HG03565 (cell line): Measurements from ENCODE around the gene TNFRSF25.

Source experiments
- ATAC-seq: cut with Tn5 transposase; IDR thresholded peaks from one replicate; pipeline ENCODE4 v1.9.1; 2021; ENCODE audit warnings: mild to moderate bottlenecking, moderate library complexity; ENCODE audit not compliant: unreplicated experiment

The TNFRSF25 gene

GRCh38 chr1:6488602-6489382 lies 22.8 kb upstream of the TNFRSF25 start:
- ATAC-seq = no peak

GRCh38 chr1:6487804-6488484 lies 22.0 kb upstream of the TNFRSF25 start:
- no peak for ATAC-seq

GRCh38 chr1:6486433-6487011 lies 20.5 kb upstream of the TNFRSF25 start:
- peak; percentile 55 for ATAC-seq

GRCh38 chr1:6485168-6486101 lies 19.5 kb upstream of the TNFRSF25 start:
- ATAC-seq = no peak

- no peak for ATAC-seq
Observed at GRCh38 chr1:6484826-6485167, 18.8 kb upstream of the TNFRSF25 start.

DNA sequence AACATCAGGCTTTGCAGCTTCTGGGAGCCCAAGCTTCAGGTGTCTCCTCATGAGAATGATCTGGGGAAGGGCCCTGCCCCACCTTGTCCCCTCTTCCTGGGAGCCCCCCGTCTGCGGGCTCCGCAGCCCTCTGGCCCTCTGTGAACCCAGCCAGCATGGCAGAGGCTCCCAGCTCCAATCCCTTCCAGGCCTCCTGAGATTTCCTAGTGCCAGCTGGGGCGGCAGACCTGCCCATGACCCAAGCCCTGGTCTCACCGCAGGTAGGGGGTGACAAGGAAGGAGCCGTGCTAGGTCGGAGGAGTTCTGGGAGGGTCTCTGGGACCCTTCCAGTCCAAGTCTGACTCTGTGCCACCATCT lies 17.8 kb upstream of the TNFRSF25 start:
- ATAC-seq = no peak

DNA sequence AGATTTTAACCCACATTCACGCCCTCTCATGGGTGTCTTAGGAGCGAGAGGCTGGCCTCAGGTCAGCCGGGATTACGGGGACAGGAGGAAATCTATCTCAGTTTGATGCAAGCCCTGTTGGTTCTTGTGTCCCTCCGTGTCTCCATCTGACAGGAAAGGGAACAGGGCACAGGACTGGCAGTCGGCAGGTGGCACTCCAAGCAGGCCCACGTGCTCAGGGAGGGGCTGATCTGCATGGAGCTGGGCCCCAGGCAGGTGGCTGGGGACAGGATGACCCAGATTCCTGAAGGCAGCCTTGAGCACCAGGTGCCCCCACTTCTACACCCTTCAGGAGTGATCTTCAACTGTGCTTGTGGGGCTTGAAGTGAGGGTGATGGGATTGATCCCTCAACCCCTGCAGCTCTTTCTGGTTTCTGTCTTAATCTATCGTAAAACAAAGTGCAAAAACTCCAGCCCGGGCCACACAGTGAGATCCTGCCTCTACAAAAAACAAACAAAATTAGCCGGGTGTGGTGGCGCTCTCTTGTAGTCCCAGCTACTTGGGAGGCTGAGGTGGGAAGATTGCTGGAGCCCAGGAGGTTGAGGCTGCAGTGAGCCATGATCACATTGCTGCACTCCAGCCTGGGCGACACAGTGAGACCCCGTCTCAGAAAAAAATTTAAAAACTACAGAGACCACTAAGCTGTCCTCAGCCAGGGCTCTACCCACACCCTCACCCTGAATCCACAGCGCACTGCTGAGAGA lies 17.2 kb upstream of the TNFRSF25 start:
- no peak for ATAC-seq

DNA sequence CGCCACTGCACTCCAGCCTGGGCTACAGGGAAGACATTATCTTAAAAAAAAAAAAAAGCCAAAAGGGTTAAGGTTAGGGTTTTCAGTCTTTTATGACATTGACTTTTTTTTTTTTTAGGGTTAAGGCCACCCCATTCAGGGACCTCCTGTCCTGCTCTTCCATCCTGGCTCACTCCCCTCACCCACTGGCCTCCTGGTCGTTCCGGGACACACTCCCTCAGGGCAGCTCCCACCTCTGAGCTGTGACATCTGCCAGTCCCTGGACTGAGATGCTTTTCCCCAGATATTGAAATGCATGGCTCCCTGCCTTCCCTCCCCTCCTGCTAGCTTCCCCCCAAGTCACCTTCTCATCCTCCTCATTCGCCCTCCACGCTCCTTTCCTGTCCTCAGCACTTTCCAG lies 15.8 kb upstream of the TNFRSF25 start:
- ATAC-seq = no peak

DNA sequence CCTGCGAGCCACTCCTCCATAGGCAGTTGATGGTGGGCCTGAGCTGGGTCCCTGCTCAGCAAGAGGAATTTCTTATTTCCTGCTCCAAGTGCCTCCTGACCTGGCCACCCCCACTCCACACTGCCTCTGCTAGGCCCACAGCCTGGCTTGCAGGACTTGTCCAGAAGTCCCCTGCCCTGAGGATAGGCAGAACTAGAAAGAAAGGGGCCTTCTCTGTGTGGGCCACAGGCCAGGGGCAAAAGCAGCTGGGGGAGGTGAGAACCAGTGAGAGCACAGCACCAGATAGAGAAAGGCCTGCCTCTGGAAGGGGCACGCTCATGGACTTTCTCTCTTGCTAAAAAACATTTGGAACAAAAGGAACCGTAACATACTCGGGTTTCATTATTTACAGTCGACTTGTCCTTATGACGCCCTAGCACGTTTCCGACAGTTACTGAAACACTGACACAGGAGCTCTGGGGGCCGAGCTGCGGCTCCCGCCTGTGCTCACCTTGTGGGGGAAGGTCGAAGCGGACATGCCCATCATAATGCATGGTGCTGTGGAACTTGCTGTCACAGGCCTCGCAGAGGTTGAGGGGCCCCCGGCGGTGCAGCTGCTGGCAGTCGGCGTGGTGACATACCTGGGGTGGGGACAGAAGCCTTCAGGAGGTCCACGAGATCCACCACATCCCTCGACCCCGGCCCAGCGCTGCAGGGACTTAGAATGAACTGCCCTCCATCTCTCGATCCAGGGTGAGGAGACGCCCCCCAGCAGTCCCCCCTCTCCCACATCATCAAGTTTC lies 11.3 kb upstream of the TNFRSF25 start:
- no peak for ATAC-seq

GRCh38 chr1:6476483-6476882 lies 10.5 kb upstream of the TNFRSF25 start:
- no peak for ATAC-seq

- peak; percentile 41 for ATAC-seq
Observed at GRCh38 chr1:6475381-6476133, 9.6 kb upstream of the TNFRSF25 start.

GRCh38 chr1:6474815-6475282 lies 8.9 kb upstream of the TNFRSF25 start:
- no peak for ATAC-seq

DNA sequence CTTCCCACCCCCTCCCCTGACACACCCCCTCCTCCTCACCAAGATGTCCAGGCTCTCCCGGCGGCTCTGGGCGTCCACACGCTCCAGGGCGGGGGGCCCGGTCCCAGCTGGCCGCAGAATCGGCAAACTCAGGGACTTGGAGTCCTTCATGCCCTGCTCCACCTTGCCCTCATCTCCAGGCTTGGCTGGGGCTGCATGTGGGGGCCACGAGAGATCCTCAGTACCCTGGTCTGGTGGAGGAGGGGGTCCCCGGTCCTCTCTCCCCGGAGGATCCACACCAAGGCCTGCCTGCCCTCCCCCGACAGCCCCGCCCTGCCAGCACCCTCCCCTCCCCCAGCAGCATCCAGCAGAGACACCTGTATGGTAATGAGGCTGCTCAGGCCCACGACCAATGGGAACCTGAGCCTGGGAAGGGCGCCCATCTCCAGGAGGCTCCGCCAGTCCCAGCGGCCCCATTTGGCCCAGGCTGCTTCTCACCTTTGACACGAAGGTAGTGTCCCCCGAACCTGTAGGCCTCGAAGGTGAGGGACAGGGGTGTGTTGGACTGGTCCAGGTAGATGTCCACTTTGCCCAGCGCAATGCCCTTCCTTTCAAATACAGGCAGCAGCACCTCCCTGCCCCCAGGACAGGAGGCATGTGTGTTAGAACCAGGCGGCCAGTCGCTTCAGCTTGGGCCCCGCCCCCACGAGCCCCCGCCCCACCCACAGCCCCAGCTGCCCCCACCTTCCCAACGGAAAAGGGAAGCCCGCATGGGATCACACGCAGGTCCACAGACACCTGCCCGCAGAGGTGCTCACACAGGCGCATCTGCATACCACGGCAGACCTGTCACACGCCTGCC lies 8.2 kb upstream of the TNFRSF25 start:
- no peak for ATAC-seq

GRCh38 chr1:6473156-6473555 lies 7.2 kb upstream of the TNFRSF25 start:
- ATAC-seq = no peak

GRCh38 chr1:6472391-6472790 lies 6.4 kb upstream of the TNFRSF25 start:
- no peak for ATAC-seq

DNA sequence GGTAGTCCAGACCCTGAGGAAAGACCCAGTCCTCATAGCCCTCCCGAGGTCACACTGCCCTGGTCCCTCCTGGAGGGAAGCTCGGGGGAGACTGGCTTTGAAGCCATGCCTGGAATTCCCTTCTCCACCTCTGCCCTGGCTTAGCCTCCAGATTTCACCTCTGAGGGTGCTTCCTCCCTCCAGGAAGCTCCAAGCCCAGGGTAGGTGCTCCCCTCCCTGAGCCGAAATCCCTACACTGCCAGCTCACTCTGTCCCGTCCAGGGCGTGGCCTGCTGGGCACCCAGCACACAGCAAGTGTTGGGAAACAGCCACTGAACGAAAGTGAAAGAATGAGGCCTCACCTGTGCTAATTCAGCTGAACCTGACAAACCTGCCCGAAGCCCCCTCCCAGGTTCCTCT lies 6.0 kb upstream of the TNFRSF25 start:
- no peak for ATAC-seq

DNA sequence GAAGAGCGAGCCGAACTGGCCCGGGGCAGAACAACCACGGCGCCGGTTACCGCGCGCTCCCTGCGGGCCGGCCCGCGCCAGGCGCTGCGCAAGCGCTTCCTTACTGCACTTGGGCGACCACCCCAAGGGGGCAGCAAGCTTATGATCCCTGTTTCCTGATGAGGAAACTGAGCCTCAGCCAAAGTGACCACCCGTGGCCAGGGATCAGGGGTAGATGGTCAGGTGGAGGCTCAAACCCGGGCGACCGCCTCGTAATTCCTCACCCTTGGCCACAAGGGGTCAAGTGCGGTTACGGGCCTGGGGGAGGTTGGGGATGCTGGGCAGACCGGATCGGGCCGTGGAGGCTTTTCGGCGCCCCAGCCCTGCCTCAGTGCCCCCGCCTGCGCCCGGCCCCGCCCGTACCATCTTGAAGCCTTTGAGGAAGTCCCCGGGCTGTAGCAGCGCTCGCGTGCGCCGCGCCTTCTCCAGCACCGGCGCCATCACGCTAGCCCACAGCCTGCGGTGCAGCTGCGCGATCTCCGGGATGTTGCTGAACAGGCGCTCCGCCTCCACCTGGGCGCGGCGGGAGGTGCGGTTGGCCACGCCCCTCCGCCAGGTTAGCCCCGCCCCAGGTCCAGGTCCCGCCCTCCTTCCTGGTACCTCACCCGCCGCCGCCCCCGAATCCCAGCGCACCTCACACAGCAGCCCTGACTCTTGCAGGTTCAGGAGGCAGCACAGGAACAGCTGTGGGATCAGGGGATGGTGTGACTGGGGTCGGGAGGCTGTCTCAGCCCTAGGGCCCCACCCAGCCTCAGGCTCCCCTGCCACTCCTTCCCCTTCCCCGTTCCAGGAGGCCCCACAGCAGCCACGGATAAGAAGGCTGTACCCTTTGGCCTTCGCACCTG lies 5.4 kb upstream of the TNFRSF25 start:
- no peak for ATAC-seq
